Gastroesophageal sphincter (tissue), 3 donors: Measurements from ENCODE around the gene HDAC4.

Experiments
- EP300 ChIP-seq: sonication (generic); formaldehyde crosslinking; IDR thresholded peaks from one replicate; pipeline ENCODE4 v1.6.1; 2017; ENCODE audit warnings: antibody characterized with exemption, mild to moderate bottlenecking
- POLR2A ChIP-seq, 2 donors: fragments of 450-650 bp; IDR thresholded peaks; one replicate each; pipeline ENCODE4 v1.6.1; 2017; ENCODE audit warnings: antibody characterized with exemption in 2 of 2, mild to moderate bottlenecking in 2 of 2, moderate library complexity in 1 of 2
- POLR2AphosphoS5 ChIP-seq: sonication (generic); formaldehyde crosslinking; IDR thresholded peaks from one replicate; pipeline ENCODE4 v1.6.1; 2017; ENCODE audit warnings: antibody characterized with exemption
- TF ChIP-seq, protein P1 (sequence below), 4 experiments: fragments of 200-600 bp in 2 of 4; fragments of 450-650 bp in 2 of 4; sonication (generic) in 1 of 4; IDR thresholded peaks; one replicate each; pipeline ENCODE4 v1.5.1; 2017 to 2019; ENCODE audit warnings: antibody characterized with exemption in 4 of 4, mild to moderate bottlenecking in 2 of 4, moderate library complexity in 2 of 4

DNA sequence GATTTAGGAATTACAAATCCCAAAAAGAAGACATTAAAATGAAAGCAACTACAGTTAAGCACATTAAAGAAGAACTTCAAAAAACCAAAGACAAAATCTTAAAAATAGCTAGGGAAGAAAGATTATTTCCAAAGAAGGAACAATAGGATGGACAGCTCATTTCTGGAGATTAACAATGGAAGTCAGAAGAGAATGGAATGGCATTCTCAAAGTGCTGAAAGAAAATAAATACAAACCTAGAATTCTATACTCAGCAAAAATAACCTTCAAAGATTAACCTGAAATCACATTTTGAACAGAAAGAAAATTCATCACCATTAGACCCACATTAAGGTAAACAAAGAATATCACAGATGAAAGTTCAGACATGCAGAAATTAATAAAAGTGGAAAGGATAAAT, 229.2 kb downstream of the HDAC4 start:
- TF ChIP-seq, protein P1, sequence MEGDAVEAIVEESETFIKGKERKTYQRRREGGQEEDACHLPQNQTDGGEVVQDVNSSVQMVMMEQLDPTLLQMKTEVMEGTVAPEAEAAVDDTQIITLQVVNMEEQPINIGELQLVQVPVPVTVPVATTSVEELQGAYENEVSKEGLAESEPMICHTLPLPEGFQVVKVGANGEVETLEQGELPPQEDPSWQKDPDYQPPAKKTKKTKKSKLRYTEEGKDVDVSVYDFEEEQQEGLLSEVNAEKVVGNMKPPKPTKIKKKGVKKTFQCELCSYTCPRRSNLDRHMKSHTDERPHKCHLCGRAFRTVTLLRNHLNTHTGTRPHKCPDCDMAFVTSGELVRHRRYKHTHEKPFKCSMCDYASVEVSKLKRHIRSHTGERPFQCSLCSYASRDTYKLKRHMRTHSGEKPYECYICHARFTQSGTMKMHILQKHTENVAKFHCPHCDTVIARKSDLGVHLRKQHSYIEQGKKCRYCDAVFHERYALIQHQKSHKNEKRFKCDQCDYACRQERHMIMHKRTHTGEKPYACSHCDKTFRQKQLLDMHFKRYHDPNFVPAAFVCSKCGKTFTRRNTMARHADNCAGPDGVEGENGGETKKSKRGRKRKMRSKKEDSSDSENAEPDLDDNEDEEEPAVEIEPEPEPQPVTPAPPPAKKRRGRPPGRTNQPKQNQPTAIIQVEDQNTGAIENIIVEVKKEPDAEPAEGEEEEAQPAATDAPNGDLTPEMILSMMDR (IDR thresholded peaks at IDR 0.05) = no peak
- TF ChIP-seq POLR2AphosphoS5 = no peak
- no peak for TF ChIP-seq EP300
- no peak for TF ChIP-seq POLR2A (IDR thresholded peaks at IDR 0.05)
